Ectodermal cell (in vitro differentiated cells): ENCODE results near the gene ARHGAP12.
"Not testable (repeated sequence)": the region's sequence is repeated elsewhere in the genome, so short reads cannot be mapped to it uniquely, and the experiment has no call there.

Experiments used
- H3K27ac ChIP-seq: 2 replicates; pipeline ENCODE4 v1.7.0; 2013; ENCODE audit warnings: mild to moderate bottlenecking, low read depth, low read length; ENCODE audit not compliant: insufficient read depth, poor library complexity, severe bottlenecking
- H3K27me3 ChIP-seq: 2 replicates; pipeline ENCODE4 v1.7.0; 2013; ENCODE audit warnings: mild to moderate bottlenecking, low read length; ENCODE audit not compliant: insufficient read depth, control insufficient read depth, poor library complexity, severe bottlenecking
- H3K36me3 ChIP-seq: one replicate; pipeline ENCODE4 v1.7.0; 2013; ENCODE audit warnings: low read length; ENCODE audit not compliant: control insufficient read depth, insufficient read depth
- H3K4me1 ChIP-seq: one replicate; pipeline ENCODE4 v1.7.0; 2013; ENCODE audit warnings: low read length; ENCODE audit not compliant: control insufficient read depth, insufficient read depth
- H3K4me3 ChIP-seq: 2 replicates; pipeline ENCODE4 v1.7.0; 2013; ENCODE audit warnings: low read depth, low read length, control low read depth; ENCODE audit not compliant: insufficient read depth
- H3K9me3 ChIP-seq: 2 replicates; pipeline ENCODE4 v1.7.0; 2013; ENCODE audit warnings: mild to moderate bottlenecking, low read length, moderate library complexity; ENCODE audit not compliant: control insufficient read depth
- WGBS, 2 experiments: methylation state at CpG; one replicate each; pipeline ENCODE4 v1.1.7; 2013; ENCODE audit warnings: missing lambda C conversion rate in 2 of 2; 5-methylcytosine and 5-hydroxymethylcytosine counted together

Gene ARHGAP12

GRCh38 chr10:31774928-31775650 lies 153.5 kb downstream of the ARHGAP12 start:
- Histone ChIP-seq H3K27ac (peak overlapping the region; percentile 79), H3K4me1 (peaks cover 18% of the 10 kb centered on the region), H3K4me3 (no peak overlapping the region), H3K27me3 (no peaks in the 10 kb centered on the region), H3K36me3 (no peaks in the 10 kb centered on the region), H3K9me3 (no peaks in the 10 kb centered on the region)
- WGBS, 2 experiments, result 78 to 89% methylated on average over 10 to 12 of the region's 12 CpGs

- Histone ChIP-seq H3K4me1 (peaks cover 18% of the 10 kb centered on the region), H3K4me3 (no peak overlapping the region), H3K36me3 (no peaks in the 10 kb centered on the region), H3K27ac (peak overlapping the region; percentile 79), H3K27me3 (no peaks in the 10 kb centered on the region), H3K9me3 (no peaks in the 10 kb centered on the region)
- 72 to 73% methylated on average over 12 of the region's 12 CpGs for WGBS, 2 experiments
Measured at GRCh38 chr10:31774299-31774900, 154.2 kb downstream of the ARHGAP12 start.

- H3K27me3 ChIP-seq, result no peaks in the 10 kb centered on the region
- H3K36me3 ChIP-seq, result no peaks in the 10 kb centered on the region
- no peaks in the 10 kb centered on the region for H3K9me3 ChIP-seq
- H3K27ac ChIP-seq, result peak overlapping the region; percentile 76
- 96% methylated on average over 15 of the region's 15 CpGs for WGBS, 2 experiments
- no peak overlapping the region for H3K4me3 ChIP-seq
- peaks cover 18% of the 10 kb centered on the region for H3K4me1 ChIP-seq
Measured at GRCh38 chr10:31773749-31774298, 154.8 kb downstream of the ARHGAP12 start.

- Histone ChIP-seq H3K4me3 (no peak overlapping the region), H3K27me3 (no peaks in the 10 kb centered on the region), H3K4me1 (peaks cover 18% of the 10 kb centered on the region), H3K36me3 (no peaks in the 10 kb centered on the region), H3K27ac (no peak overlapping the region), H3K9me3 (no peaks in the 10 kb centered on the region)
- 88 to 92% methylated on average over 9 of the region's 9 CpGs for whole genome bisulfite sequencing, 2 experiments
Measured at GRCh38 chr10:31771331-31771831, 157.2 kb downstream of the ARHGAP12 start.

- H3K36me3 ChIP-seq, result no peaks in the 10 kb centered on the region
- H3K27me3 ChIP-seq, result no peaks in the 10 kb centered on the region
- no peak overlapping the region for H3K27ac ChIP-seq
- H3K4me1 ChIP-seq, result peaks cover 22% of the 10 kb centered on the region
- H3K9me3 ChIP-seq, result no peaks in the 10 kb centered on the region
- no peak overlapping the region for H3K4me3 ChIP-seq
- 67 to 74% methylated on average over 7 of the region's 8 CpGs for WGBS, 2 experiments
Measured at GRCh38 chr10:31770307-31770902, 158.2 kb downstream of the ARHGAP12 start.

- WGBS, 2 experiments, result 78 to 83% methylated on average over 1 to 3 of the region's 4 CpGs
- Histone ChIP-seq H3K36me3 (no peaks in the 10 kb centered on the region), H3K4me3 (no peak overlapping the region), H3K27ac (no peak overlapping the region), H3K4me1 (peaks cover 16% of the 10 kb centered on the region), H3K9me3 (no peaks in the 10 kb centered on the region), H3K27me3 (no peaks in the 10 kb centered on the region)
Measured at GRCh38 chr10:31769564-31769963, 159.1 kb downstream of the ARHGAP12 start.

GRCh38 chr10:31768935-31769334 lies 159.7 kb downstream of the ARHGAP12 start:
- WGBS, 2 experiments, result 89 to 95% methylated on average over 7 of the region's 7 CpGs
- H3K27ac ChIP-seq, H3K36me3 ChIP-seq, H3K27me3 ChIP-seq, H3K4me3 ChIP-seq, H3K9me3 ChIP-seq: not testable (repeated sequence)
- peaks cover 11% of the 10 kb centered on the region for H3K4me1 ChIP-seq

GRCh38 chr10:31768467-31768866 lies 160.2 kb downstream of the ARHGAP12 start:
- Histone ChIP-seq H3K27me3 (no peaks in the 10 kb centered on the region), H3K4me1 (peaks cover 7% of the 10 kb centered on the region), H3K9me3 (no peaks in the 10 kb centered on the region), H3K36me3 (no peaks in the 10 kb centered on the region), H3K4me3 (no peak overlapping the region), H3K27ac (no peak overlapping the region)
- WGBS, 2 experiments, result 92 to 100% methylated on average over 1 of the region's 1 CpG

- WGBS, 2 experiments, result 71 to 77% methylated on average over 9 of the region's 9 CpGs
- Histone ChIP-seq H3K27me3 (no peaks in the 10 kb centered on the region), H3K4me1 (peaks cover 14% of the 10 kb centered on the region), H3K9me3 (no peaks in the 10 kb centered on the region), H3K36me3 (no peaks in the 10 kb centered on the region), H3K27ac (peak overlapping the region; percentile 23), H3K4me3 (no peak overlapping the region)
Measured at GRCh38 chr10:31765541-31765940, 163.1 kb downstream of the ARHGAP12 start.

- Histone ChIP-seq H3K27ac (no peak overlapping the region), H3K4me1 (peaks cover 30% of the 10 kb centered on the region), H3K9me3 (no peaks in the 10 kb centered on the region), H3K4me3 (no peak overlapping the region), H3K27me3 (no peaks in the 10 kb centered on the region), H3K36me3 (no peaks in the 10 kb centered on the region)
- WGBS, 2 experiments, result 94 to 97% methylated on average over 4 of the region's 4 CpGs
Measured at GRCh38 chr10:31762316-31762715, 166.3 kb downstream of the ARHGAP12 start.
